ENCODE results near the gene PTH1R.
A peak's percentile ranks its signal among the peaks of the same experiment; 100 is the strongest.
"Not testable (repeated sequence)": the region's sequence is repeated elsewhere in the genome, so short reads cannot be mapped to it uniquely, and the experiment has no call there.

PTH1R gene

DNA sequence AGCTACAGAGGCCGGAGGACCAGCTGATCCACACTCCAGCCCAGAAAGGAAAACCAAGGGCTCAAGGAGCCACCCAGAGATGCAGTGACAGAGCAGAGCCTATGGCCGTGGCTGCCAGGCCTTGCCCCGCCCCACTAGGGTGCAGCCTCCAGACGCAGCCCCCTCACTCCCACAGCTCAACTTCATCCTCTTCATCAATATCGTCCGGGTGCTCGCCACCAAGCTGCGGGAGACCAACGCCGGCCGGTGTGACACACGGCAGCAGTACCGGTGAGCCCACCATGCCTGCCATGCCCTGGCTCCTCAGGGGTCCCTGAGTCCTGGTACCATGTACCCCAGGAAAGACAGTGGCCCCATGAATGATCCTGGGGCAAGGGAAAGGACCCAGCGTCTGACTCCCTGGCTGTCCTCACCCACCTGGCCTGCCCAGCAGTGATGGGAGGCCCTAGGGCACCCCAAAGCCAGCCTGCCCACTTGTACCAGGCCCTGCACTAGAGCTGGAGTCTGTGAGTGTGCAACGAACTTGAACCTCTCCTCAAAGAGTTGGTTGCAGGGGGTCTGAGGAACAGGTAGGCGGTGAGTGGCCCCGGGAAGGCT, 24.2 kb downstream of the PTH1R start:
- DNase-seq = no peak

DNA sequence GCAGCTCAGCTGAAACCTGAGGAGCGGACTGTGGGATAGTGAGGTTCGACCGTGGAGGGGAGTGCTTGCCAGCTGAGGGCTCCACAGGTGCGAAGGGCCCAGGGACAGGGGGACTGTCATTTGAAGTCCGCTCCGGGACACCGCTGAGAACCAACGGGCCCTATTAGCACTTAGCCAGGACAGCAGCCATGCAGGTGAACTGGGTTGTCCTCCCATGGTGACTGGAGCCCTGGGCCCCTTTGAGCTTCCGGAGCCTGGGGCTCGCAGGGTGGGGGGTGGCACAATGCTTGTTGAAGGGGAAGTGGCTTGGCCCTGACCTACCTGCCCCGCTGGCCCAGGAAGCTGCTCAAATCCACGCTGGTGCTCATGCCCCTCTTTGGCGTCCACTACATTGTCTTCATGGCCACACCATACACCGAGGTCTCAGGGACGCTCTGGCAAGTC, 24.7 kb downstream of the PTH1R start:
- DNase-seq = no peak

DNA sequence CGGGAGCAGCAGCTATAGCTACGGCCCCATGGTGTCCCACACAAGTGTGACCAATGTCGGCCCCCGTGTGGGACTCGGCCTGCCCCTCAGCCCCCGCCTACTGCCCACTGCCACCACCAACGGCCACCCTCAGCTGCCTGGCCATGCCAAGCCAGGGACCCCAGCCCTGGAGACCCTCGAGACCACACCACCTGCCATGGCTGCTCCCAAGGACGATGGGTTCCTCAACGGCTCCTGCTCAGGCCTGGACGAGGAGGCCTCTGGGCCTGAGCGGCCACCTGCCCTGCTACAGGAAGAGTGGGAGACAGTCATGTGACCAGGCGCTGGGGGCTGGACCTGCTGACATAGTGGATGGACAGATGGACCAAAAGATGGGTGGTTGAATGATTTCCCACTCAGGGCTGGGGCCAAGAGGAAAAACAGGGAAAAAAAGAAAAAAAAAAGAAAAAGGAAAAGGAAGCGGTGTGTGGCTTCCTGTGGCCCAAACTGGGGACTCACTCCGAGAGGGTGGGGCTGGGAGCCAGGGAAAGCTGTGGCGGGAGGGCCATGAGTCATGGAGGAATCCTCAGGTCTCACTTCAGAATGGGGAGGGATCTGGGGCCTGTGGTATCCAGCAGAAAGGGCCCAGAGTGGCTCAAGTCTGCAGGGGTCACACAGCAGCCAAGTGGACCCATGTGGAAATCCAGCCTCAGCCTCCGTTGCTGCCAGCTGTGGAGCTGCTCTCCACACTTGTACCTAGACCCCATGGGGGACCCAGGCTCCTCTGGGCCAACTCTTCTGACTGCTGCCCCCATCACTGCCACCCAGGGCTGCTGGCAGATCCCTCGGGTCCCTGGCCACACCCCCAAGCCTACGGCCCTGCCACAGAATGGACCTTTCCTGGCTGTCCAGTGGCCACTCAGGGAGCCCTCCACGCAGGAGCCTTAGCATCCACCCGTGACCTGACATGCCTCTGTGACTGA, 26.1 kb downstream of the PTH1R start:
- DNase-seq = no peak

DNA sequence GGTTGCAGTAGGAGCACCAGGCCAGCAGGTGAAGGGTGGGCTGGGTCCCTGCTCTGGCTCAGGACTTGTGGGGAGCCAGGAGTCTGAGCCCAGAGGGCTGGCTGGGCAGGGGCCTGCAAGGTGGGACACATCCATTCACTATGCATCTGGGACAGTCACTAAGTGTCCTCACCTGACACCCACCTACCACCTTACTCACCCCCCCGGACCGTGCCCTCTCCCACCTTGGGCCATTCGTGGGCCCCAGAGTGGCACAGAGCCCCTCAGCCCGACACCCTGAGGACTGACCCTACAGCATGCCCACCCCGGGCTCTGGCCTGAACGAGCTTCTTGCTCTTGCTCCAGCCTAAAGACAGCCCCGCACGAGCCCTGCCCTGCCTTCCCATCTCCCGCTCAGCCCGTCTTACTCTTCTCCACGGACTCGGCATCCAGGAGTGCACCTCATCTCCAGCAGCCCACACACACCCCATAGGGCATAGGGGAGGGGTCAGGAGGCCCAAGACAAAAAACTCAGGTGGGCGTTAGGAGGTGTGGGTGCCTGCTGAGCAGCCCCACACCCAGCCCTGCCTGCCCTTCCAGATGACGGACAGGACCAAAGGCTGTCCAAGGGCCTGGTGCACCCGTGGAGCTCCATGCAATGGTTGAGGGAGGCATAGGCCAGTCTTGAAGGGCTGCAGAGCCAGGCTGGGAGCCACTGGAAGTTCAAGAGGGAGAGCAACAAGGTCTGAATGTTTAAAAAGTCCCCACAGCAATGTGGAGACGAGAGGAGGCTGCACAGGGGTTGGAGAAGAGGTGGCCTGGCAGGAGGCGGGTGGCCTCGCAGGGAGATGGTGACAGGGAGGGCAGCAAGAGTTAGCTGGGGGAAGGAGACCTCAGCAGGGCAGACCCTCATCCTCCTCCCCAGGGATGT, 27.0 kb downstream of the PTH1R start:
- DNase-seq = no peak

DNA sequence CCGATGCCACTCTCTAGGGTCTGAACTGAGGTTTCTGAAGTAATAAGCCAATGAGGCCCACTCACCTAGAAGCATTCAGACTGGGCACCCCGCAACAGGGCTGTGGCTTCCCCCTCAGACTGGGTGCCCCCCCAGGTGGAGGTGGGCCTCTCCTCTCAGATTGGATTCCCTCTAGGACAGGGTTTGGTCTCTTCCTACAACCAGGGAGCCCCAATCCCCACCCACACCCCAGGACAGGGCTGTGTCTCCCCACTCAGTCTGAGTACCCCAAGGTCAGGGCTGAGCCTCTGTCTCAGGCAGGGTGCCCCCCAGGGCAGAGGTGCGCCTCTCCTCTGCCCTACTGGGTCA, 27.7 kb downstream of the PTH1R start:
- DNase-seq = no peak

DNA sequence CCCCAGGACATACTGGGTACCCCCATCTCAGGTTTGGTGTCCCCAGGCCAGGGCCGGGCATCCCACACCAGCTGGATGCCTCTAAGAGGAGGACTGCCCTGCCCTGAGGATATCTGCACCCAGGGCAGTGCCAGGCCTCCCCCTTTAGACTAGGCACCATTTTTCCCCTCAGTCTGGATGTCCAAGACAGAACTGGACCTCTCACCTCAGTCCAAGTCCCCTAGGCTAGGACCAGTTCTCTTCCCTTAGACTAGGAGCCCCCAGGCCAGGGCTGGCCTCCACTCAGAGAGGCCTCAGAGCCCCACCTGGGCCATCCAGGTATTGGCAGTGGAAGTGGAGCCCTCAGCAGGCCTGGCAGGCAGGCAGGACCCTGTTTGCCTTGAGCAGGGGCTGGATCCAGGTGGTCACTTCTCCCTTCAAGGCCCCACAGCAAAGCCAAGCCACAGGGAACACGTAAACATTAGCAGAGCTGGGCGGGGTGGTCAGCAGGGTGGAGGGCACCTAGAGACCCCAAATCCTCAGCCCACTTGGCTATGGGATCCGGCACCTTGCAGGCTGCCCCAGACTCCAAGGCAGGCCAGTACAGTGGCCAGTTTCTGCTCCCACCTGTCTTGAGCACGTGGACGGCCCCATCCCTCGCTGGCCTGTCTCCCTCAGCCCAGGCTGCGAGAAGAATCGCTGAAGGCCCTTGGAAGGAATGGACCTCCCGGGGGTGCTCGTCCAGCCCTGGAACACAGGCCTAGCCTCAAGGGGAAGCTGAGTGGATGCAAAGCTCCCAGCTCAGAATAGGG, 28.3 kb downstream of the PTH1R start:
- no peak for DNase-seq

DNA sequence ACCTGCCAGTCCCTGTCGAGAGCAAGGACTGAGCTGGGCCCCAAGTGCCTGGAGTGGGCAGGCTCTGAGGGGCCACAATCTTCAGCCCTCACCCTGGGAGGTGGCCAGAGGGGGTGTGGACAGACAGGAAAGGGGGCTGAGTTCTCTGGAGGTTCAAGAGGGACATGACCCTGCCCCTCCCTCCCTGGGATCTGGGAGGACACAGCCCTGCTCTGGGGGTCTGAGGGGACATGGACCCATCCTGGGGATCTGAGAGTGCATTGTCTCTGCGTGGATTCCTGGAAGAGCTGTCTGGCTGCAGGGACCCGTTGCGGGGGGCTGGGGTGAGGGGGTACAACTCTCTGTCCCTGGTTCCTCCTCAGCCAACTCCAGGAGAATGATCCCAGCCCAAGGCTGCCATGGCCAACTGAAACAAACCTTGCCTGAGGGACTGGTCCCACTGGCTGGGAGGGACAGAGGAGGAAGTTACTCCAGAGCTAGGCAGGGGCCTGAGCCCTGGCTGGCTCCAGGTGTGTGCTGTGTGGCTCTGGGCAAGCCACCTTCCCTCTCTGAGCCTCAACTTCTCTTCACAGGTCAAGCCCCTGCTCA, 29.0 kb downstream of the PTH1R start:
- DNase-seq = no peak

DNA sequence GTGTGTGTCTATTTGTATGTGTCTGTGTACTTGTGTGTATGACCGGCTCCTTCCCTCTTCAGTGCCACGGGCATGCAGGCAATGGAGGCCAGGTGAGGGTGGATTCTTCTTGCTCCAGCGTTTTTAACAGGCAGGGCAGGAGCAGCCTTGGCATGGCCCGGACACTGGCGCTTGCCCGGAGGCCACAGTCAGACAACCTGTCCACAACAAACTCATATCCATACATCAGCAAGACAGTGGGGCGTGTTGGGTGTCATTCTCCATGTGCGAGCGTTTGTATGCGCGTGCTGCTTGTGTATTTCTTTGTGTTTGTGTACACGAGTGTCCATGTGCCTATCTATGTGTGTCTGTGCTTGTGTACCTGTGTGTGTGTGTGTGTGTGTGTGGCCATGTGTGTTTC, 29.8 kb downstream of the PTH1R start:
- DNase-seq = no peak

DNA sequence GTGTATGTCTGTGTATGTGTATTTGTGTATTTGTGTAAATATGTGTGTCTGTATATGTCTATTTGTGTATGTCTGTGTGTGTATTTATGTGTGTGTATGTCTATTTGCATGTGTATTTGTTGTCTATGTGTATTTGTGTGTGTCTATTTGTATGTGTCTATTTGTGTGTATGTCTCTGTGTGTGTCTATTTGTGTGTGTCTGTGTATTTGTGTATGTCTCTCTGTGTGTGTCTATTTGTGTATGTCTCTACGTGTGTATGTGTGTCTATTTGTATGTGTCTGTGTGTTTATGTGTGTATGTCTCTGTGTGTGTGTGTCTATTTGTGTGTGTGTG, 30.4 kb downstream of the PTH1R start:
- DNase-seq = no peak

DNA sequence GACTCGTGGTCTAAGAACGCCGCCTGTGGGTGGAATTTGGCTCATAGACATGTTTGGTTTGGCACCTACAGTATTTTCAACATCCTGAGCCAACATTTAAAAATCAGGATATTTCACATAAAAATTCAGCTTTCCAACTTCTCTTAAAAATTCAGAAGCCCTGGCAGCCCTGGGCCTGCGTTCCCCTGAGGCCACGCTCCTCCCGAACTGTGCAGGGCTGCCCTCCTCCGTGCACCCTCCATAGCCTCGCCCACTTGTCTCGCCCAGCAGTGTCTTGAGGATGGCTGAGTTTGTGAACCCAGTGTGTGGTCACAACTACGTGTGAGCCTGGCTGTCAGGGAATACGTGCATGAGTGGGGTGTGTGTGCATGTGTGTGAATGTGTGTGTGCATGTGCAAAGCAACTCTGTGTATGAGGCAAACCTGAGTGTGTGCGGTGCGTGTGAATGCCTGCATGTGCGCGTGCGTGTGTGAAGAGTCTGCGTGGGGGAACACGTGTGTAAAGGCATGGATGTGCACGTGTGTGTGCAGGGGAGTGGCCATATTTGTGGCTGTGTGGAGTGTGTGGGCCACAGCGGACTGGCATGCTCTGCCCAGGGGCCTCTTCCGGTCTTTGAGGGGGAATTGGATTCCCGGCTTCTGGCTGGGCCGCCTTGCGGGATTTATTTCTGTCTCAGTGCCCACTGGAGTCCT, 30.9 kb downstream of the PTH1R start:
- no peak for DNase-seq

DNA sequence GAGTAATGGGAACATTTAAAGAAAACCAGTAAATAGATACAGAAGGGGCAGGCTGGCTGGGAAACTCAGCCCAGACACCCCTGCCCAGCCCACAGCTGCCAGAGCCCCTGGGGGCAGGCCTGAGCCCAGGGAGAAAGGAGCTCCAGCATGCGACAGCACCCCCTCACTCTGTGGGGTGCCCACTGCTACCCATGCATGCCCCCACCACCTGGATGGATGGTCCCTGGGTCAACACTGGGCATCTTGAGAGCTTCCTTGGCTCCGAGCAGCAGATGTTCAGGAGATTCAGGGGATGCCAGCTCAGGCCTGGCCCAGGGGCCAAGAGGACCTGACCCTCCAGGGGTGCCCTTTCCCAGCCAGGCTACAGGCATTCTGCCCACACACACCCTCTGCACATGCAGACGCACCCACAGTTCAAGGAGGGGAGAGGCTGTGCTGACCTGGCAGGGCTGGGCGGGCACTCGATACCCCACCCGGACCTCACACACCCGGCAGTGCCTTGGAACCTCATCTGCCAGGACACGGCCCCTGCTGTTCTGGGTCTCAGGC, 31.5 kb downstream of the PTH1R start:
- no peak for DNase-seq

DNA sequence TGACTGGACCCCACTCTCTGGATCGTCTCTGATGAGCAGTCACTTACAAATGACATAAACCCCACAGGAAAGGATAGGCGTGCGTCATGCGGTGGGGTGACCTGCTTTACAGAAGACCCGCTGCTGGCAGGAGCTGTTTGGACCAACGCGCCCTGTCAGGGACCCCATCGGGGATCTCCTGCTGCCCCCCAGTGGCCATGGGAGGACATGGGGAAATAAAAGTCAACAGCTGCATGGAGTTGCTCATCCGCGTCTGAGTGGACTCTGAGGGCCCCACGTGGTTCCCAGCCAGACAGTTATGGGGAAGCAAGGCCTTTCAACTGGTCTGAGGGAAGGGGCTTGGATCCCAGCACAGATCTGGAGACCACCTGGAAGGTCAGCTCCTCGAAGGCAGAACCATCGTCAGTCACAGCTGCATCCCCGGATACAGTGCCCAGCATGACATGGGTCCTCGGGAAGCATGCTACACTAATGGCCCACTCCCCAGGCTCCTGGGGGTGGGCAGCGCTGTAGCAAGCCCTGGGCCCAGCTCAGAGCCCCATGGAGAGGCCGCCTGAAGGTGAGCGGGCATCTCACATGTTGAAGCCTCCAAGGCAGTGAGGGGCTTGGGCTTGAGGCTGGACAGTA, 32.1 kb downstream of the PTH1R start:
- DNase-seq = peak; percentile 68

DNA sequence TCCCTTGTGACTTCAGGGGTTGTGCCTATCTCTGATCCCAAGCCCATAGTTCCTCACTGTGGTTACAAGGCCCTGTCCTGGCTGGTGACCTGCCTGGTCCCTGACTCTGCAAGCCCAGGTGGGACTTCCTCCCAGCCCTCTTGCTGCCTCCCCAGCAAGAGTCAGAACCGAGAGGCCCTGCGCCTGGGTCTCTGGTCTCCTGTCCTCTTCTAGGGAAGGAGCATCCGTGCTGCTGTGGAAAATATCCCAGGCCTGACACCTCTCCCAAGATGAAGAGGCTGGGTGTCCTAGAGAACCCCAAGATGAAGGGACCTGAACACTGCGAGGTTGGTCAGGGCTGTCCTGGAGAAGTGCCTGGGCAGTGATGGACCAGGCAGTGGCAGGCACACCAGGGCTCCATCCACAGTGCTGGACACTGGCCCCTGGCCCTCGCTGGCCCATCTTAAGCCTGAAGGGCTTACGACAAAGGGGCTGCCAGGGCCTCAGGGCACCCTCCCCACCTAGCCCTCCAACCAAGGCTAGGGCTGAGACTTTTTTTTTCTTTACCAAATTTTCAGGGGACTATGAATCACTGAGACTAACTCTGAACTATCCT, 32.7 kb downstream of the PTH1R start:
- no peak for DNase-seq

DNA sequence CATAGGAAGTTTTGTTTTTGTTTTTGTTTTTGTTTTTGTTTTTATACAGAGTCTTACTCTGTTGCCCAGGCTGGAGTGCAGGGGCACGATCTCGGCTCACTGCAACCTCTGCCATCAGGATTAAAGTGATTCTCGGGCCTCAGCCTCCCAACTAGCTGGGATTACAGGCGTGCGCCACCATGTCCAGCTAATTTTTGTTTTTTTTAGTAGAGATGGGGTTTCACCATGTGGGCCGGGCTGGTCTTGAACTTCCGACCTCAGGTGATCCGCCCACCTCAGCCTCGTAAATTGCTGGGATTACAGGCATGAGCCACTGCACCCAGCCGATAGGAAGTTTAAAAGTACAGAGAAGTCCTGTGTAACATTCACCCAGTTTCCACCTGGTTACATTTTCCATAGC, 33.4 kb downstream of the PTH1R start:
- not testable (repeated sequence) for DNase-seq

DNA sequence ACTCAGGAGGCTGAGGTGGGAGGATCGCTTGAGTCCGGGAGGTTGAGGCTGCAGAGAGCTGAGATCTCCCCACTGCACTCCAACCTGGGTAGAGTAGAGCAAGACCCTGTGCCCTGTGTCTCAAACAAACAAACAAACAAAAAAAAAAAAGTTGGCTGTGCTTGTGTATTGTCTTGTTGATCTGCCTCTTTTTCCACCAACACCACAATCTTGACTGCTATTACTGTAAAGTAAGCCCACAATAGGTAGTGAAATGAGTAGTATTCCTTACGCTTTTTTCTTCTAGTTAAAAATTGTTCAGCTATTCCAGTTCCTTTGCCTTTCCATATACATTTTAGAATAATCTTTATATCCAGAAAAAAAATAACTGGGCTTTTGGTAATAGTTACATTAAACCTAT, 35.5 kb downstream of the PTH1R start:
- no peak for DNase-seq

DNA sequence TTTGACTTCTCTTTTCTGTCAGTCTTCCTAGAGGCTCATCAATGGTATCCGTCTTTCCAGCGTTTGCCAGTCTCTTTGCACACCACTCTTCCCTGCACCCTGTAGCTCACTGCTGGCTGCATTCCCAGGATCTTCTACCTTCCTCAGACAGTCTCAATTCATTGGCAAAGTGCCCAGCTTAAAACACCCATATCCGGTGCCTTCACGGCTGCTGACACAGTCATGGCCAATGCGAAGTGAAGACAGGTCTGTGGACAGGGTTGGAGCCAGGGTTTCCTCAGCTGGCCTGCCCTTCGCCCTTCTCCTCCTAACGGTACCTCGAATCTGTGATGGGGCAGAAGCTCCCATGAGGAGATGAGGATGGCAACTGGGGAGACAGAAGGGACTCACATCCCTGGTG, 36.1 kb downstream of the PTH1R start:
- no peak for DNase-seq

DNA sequence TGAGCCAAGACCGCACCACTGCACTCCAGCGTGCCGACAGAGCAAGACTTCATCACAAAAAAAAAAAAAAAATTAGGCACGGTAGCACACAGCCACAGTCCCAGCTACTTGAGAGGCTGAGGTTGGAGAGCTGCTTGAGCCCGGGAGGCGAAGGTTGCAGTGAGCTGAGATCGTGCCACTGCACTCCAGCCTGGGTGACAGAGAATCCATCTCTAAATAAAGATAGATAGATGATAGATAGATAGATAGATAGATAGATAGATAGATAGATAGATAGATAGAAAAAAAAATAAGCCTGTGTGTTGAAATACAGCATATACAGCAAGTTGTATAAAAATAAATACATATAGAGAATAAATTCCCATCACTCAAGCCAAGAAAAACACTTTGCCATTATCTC, 37.3 kb downstream of the PTH1R start:
- no peak for DNase-seq

DNA sequence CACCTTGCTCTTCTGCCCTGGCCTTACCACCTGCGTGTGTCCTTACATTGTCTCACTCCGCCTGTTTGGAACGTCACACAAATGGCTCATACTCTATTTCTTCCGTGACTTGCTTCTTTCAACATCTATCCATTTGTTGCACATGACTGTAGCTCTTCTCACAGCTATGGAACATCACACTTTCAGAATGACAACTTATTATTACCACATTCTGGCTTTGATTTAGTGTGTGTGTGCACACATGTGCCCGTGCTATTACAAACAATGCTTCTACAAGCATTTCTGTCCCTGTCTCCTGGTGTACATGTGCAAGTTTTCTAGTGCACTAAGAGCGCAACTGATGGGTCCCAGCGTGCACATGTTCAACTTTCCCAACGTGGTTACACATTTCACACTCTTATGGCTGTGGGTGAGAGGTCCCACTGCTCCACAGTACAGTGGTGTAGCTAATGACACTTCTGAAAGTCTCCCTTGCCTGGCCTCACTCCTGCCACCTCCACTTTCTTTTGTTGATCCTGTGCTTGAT, 37.8 kb downstream of the PTH1R start:
- no peak for DNase-seq

DNA sequence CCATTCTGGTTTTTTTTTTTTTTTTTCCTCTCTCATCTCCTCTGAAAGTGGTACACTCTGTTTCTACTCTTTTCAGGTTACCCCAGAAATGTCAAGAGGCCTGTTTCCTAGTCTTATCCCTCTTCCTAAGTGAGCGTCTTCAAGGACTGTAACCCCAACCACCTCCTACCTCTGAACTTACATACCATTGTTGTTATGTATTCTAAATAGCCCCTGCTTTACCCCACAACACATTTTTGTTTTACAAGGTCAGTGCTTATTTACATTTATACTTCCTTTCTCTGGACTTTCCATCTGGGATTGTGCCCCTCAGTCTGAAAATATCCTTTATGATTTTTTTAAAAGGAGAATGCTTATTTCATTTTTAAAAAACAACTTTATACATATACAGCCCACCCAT, 38.8 kb downstream of the PTH1R start:
- DNase-seq = no peak

DNA sequence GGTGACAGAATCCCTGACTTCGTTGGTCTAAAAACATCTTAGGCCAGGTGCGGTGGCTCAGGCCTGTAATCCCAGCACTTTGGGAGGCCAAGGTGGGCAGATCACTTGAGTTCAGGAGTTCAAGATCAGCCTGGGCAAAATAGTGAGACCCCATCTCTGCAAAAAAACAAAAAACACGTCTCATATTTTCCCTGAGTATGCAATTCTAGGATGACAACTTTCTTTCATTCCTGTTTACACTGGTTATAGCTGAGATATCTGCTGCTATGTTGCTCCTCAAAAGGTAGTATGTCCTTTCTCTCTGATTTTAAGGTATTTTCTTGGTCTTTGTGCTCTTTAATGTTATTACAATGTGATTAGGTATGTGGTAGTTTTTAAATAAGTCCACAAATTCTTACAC, 39.3 kb downstream of the PTH1R start:
- DNase-seq = no peak

Data from NCI-H1436 (cell line).